ENCODE measurements around the gene YPEL1.
"Not testable (repeated sequence)": the region's sequence is repeated elsewhere in the genome, so short reads cannot be mapped to it uniquely, and the experiment has no call there.

Gene YPEL1

DNA sequence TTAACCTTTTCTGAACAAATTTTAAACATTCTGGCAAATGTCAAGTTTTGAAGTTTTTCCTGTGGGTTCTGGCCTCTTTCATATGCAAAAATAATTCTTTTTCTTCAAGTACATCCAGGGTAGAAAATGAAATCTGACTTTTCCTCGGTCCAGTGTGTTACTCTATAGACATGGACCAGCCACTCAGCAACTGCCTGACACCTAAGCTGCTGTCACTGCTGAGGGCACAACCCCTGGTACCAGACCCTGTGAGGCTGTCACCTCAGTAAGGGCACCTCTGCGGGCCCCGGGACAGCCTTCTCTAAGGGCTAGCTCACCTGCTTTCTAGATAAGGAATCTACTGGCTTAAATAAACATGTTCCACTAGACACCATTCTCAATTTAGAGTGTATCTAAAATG is 36.0 kb downstream of the YPEL1 start:
- no peak for DNase-seq (ENCODE audit: low read depth, low spot score)

DNA sequence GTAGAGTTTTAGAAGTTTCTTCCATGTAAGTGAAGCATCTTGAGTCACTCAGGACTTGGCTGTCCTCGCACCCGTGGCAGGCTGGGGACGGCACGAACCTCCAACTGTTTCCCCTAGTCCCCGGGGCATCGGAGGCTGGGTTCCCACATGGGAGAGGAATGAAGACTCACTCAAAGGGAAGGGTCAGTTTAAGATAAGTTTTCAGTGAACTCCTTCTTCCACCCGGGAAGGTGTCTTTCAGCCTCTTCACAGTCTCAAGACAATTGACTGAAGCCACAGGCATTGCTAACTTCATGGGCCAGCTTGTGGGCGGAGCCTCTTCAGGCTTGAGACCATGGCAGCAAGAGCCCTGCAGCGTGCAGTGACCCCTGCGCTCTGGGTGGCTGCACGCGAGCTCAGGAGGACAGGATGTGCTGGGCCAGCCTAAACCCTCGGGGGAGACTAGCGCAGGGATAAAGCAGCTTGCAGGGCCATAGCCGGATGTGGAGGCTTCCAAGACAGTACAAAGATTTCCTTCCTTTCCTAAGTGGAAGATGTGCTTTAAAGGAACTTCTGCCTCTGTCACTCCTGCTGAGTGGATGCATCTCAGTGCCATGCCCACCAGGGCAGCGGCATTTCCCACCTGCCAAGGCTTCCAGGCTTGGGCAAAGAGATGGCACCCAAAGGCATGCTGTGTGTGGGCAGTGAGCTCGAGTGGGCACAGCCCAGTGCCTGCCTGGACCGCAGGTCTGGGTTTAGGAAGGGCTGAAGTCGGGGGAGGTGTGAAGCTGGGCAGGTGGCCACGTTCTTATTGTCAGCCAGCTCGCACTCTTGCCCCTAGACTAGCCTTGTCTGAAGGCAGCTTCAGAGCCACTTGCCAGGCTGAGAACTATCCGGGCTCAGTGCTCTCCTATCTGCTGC is 36.9 kb downstream of the YPEL1 start:
- peak; percentile 35 for DNase-seq (ENCODE audit: low read depth, low spot score)

DNA sequence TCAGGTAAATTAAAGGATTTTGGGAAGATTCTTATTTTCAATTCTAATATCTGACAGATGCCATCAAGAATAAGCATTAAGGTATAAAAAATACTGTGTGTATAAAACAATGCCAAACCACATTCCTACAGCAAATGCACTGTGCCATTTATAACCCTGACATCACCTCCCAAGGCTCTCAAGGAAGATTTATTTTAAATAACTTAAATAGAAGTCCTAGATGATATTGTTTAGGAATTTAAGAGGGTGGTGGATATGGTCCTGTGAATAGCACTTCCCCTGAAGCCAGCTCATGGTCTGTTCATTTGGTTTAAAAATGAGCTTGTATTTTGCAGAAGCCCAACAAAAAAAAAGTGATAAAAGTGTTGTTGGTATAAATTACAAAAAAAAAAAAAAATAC is 37.7 kb downstream of the YPEL1 start:
- no peak for DNase-seq (ENCODE audit: low read depth, low spot score)

DNA sequence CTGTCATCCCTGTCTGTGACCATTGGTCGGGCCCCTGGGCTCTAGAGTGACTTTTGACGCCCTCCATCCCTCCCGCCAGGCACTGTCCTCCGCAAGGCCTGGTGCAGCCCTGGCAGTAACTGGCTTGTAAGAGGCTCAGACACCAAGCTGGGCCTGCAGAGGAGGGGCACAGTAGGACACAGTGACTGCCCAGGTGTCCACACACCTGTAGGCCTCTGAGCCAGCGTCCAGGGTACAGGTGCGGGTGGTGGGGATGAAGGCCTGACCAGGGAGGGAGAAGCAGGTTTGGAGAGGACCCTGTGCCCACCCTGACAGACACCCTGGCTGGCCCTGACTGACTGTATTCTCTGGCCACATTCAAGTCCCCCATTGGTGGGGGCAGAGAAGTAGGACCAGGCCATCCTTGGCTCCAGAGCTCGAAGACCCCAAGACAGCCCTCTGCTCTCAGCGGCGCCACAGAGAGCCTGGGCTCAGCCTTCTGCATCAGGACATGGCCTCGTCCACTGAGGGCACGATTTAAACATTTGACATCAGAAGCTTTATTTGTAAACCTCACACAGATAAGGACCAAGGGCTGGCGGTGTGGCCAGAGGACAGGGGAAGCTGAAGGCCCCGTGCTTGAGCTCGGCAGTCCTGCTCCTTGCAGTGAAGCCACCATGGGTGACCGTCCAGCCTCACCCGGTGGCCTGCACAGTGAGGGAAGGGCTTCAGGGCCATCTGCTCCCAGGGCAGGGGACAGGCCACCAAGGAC is 38.4 kb downstream of the YPEL1 start:
- no peak for DNase-seq (ENCODE audit: low read depth, low spot score)

DNA sequence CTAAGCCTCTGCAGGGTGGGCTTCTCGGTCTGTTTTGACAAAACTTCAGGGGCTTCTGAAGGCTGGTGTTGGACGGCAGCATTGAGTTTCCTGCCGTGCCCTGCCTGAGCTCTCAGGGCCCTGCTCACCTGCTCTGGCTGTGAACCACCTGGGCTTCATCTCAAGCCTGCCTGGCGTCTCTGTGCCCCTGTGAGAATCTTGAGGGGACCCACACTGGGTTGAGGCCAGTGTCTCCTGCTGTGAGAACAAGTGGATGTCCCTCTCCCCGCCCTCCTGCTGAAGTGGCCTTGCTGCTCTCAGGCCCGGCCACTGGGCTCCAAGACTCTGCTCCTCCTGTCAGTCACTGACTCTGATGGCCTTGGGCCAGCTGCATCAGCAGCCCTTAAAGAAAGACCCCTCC is 39.5 kb downstream of the YPEL1 start:
- no peak for DNase-seq (ENCODE audit: low read depth, low spot score)

DNA sequence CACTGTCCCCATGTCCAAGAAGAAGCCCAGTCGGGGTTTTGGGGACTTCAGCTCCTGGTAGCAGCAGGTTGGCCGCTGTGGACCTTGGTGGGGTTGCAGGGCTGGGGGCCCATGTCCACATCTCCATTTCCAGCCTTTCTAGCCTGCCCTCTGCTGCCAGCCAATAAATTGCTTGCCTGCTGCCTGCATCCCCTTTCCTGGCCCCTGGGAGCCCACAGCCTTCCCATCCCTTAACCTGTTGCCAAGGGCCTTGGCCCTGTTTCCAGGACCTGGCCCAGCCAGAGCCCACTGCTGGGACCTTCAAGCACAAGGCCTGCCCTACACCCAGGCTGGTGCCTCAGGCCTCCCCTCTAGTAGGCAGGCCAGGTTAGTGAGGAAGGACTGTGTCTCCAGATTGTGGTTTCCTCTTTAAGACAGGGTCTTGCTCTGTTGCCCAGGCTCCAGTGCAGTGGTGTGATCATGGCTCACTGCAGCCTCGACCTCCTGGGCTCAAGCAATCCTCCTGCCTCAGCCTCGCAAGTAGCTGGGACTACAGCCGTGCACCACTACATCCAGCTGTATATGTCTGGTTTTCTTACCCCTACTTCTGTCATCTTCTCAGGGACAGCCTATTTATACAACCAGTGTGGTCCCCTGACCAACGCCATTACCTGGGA is 40.0 kb downstream of the YPEL1 start:
- no peak for DNase-seq (ENCODE audit: low read depth, low spot score)

DNA sequence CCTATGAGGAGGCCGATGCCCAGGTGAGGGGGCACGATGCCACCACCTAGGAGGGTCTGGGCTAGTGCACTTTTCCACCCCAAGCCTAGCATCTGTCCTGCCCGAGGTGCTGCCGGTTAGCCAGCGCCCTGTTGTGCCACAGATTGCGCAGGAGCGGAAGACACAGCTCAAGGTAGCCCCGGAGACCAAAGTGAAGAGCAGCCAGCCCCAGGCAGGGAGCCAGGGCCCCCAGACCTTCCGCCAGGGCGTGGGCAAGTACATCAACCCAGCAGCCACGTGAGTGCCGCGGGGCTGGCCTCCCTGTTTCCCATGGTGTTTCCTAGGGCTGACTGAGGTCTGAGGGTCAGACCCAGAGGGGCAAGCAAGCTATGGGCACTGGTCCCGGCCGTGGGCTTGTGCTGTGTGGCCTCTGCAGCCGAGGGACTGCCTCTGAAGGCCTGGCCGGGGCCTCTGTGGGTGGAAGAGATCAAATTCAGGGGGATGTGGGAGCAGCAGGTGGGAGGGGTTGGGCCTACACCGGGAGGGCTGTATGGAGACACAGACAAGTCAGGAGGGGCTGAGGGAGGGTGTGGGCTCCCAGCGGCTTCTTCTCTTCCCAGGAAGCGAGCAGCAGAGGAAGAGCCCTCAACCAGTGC is 40.7 kb downstream of the YPEL1 start:
- no peak for DNase-seq (ENCODE audit: low read depth, low spot score)

DNA sequence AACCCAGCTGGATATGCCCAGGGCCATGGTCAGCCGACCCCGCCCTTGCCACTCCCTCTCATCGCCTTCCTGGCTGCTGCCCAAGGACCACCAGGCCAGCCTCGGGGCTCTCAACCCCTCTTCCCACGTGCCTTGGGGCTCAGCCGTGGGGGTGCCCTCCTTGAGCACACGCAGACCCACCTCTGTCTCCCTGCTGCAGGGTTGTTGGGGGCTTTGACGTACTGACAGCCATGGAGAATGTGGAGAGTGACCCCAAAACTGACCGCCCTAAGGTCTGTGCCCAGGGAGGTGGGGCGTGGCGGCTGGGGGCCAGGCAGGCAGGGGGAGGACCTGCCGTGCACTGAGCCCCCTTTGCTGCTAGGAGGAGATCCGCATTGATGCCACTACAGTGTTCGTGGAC is 41.2 kb downstream of the YPEL1 start:
- DNase-seq (ENCODE audit: low read depth, low spot score): no peak

DNA sequence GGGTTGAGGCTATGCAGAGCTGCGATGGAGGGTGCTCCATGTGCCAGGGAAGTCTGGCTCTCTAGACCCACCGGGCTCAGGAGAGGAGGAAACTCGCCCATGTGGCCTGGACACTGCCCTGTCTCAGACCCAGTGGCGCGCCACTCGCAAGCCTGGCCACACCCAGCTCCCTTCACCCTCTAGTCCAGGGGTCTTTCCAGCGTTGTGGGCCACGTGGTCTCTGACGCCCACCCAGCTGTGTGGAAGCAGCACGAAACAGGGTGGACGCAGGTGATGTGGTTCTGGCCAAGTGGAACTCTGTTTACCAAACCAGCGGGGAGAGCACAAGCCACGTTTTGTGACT is 41.6 kb downstream of the YPEL1 start:
- DNase-seq (ENCODE audit: low read depth, low spot score): no peak

DNA sequence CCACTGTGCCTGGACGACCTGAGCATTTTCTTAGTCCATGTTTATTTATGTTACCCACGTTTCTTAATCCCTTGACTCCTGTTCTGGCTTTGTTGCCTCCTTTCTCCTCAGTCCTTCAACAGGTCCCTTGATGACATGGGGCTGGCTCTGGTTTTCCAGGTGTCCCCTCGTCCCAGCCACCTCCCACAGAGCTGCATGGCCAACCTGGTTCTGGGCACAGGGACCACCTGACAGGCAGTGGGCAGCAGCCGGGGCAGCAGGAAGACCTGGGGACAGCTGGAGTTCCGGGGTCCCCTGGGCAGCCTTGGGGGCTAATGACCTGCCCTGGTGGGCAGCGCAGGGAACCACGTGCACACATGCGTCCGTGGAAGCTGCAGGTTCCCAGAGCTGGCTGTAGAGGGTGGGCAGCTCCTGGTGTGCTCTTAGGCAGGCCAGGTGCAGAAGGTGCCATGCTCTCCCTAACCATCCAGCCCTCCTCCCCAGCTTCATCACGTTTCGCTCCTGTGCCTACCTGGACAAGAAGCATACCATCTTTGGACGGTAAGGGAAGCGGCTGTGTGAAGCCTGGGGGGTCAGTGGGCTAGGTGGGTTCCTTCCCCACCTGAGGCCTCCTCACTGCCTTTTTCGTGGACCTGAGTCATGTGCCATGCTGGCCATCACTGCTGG is 42.1 kb downstream of the YPEL1 start:
- DNase-seq (ENCODE audit: low read depth, low spot score): no peak

DNA sequence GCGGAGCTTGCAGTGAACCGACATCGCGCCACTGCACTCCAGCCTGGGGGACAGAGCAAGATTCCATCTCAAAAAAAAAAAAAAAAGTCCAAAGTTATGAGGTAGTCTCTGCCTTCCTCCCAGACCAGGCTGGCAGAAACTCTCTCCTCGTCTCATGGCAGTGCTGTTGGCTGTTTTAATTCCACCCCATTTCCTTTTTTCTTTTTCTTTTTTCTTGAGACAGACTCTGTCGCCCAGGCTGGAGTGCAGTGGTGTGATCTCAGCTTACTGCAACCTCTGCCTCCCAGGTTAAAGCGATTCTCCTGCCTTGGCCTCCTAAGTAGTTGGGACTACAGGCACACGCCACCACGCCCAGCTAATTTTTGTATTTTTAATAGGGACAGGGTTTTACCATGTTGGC is 42.7 kb downstream of the YPEL1 start:
- DNase-seq (ENCODE audit: low read depth, low spot score): not testable (repeated sequence)

DNA sequence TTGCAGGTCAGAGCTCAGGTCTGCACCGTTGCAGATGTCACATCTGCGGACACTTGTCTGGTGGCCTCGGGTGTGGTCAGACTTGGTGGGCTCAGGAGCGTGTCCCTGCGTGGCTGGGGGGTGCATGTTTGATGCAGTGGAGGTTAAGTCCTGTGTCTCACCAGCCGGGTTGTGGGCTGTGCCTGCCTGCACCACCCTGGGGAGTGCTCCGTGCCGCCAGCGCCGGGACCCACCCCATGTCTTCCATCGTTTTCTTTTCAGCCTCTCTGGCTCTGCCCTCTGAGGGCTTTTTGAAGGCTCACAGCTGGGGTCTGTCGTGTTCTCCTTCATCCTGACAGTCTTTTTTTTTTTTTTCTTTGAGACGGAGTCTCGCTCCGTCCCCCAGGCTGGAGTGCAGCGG is 43.8 kb downstream of the YPEL1 start:
- DNase-seq (ENCODE audit: low read depth, low spot score): no peak

DNA sequence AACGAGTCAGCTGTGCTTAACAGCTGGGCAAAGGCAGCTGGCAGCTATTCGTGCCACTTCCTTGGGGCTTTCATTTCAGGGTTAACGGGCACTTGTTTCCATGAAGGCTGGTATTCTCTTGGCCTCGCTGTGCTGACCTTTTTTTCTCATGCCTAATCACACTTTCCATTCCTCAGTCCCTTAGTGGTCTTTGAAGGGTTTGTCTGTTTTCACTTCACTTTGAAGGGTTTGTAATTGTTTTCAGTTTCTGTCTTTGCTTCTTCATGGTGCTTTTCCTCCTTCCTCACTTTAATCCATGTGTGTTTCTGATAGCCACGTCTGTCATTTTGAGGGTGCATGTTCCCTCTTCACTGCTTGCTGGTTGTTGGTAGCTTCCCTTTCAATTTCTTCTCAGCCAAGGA is 45.2 kb downstream of the YPEL1 start:
- DNase-seq (ENCODE audit: low read depth, low spot score): no peak

DNA sequence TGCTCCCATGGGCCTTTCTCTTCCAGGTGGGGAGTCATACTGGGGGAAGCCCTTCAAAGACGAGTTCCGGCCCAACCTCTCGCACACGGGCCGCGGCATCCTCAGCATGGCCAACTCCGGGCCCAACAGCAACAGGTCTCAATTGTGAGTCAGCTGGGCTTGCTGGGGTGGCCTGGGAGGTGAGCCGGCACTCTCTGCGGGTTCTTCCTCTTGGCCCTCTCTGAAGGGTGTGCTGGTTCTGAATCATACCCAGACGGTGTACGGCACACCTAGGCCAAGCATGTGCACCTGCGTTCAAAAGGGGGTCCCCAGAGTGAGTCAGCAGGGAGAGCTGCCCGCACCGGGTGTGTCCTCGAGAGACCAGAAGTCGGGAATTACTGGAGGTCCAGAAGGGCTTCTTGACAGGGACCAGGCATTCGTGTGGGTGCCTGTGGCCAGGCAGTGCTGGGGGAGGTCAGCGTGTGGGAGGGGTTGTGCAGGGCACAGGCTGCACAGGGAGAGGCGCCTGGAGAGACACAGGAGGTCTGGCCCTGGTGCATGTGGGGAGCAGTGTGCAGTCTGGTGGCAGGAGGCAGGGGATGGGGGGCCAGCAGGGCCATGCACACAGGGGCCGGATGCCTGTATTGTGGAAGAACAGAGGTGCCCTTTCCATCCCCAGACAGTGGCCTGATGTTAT is 46.8 kb downstream of the YPEL1 start:
- no peak for DNase-seq (ENCODE audit: low read depth, low spot score)

DNA sequence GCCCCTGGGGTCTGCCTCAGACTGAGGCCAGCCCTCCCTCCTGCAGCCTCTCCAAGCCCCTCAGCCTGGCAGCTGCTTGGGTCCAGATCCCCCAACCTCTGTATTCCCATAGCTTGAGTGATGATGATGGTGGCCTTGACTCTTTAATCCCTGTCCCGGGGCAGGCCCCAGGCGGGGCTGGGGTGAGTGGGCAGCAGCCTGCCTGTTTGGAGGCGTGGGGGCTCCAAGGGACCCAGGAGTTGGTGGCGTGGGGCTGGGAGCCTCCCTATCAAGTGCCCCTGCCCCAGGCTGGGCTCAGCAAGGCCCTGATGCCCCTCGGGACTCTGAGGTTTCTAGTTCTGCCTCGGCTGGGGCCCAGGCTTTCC is 47.3 kb downstream of the YPEL1 start:
- DNase-seq (ENCODE audit: low read depth, low spot score): no peak

DNA sequence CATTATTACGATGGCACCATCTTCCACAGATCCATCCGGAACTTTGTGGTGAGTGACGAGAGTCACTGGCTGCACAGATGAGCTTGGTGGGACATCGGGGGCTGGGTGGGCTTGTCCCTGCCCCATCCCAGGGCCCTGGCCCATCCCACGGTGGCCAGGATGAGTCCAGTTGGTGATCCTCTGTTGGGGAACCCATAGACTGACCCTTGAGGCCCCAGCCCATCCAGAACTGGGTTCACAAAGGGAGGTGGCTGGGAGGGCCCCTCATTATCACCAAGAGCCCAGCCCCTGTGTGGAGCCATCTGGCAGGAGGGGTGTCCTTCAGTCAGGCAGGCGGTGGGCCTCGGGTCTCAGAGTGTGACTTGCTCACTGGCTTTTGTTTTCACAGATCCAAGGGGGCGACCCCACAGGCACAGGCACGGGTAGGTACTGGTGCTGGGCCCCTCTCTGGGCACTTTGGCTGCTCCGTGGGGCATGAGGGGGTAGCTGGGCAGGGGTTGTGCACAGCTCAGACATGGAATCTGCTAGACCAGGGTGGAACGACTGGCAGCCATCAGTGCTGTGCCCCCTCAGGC is 47.8 kb downstream of the YPEL1 start:
- DNase-seq (ENCODE audit: low read depth, low spot score): no peak

DNA sequence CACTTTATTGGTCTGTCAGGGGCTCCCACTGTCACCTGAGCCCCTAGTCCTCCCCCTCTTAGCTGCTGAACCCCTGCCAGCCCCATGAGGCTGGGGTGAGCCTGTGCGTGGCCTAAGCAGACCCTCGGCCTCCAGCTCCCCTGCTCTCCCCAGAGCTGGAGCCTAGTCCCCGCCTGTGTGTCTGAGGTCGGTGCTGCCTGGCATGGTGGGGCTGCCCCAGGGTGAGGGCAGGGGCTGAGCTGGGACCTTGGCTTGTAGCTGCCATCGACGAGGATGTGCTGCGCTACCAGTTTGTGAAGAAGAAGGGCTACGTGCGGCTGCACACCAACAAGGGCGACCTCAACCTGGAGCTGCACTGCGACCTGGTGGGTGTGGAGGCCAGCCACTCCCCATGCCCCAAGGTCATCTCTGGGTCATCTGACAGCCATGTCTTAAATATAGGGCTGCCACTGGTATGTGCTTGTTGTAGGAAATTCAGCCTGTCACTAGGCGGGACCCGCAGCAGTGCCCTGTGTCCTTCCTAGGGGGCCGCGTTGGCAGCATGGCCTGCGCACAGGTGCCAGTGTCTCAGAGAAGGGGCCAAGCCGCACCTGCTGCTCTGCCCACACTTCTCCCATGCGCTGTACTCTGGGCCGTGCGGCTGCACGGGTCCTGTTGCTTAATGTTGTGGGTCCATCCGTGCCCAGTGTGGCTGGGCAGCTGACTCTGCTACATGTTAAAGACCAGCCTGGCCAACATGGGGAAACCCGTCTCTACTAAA is 48.8 kb downstream of the YPEL1 start:
- DNase-seq (ENCODE audit: low read depth, low spot score): no peak

DNA sequence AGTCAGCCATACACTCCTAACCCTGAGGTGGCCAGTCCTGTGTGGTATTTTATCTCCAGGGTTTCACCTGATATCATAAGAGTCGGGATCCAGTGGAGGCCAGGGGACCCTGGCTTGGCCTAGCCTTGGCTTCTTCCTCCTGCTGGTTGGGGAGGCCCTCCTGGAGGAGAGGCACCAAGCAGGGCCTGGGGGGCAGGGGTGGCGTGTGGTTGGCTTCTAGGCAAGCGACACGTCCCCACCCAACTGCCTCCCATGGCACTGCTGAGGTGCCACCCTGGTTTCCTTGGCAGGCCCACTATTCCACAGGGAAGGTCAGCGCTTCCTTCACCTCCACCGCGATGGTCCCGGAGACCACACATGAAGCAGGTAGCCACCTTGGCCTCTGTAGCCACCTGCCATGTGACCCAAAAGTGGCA is 49.4 kb downstream of the YPEL1 start:
- no peak for DNase-seq (ENCODE audit: low read depth, low spot score)

DNA sequence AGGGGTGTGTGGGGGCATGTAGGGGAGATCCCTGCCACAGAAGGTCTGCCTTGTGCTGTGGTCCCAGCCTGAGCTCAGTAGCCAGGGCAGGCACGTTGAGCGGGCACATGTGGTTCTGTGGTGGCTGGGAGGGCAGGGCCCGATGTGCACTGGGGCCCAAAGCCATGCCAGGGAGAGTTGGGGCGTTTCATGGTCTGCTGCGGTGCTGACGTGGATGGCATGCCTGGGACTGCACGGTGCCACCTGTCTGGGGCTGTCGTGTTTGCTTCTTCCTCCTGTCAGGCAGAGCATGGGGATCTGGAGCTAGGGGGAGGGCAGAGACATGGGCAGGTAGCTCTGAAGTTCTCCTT is 50.5 kb downstream of the YPEL1 start:
- no peak for DNase-seq (ENCODE audit: low read depth, low spot score)

DNA sequence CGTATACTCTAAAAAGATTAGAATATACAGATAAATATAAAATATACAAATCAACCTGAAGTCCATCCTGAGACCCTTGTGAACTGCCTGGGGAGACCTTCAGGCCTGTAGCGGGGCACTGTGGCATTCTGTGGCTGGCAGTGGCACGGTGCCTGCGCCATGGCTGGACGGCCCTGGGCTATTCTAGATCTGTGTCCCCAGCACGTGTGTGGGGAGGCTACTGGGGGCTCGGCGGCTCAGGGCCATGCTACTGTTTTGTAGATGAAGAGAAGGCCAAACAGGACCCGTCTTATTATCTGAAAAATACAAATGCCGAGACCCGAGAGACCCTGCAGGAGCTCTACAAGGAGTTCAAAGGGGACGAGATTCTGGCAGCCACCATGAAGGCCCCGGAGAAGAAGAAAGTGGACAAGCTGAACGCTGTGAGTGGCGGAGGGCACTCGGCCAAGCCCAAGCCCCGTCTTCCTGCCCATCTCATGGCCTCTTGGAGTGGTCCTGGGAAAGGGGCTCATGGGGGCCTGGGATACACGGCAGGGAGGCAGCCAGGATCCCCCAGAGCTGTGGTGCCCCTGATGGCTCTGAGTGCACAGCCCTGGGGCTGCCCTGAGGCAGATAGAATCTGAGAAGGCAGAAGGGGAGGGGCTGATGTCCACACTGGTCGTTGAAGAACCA is 51.0 kb downstream of the YPEL1 start:
- no peak for DNase-seq (ENCODE audit: low read depth, low spot score)
